Fibroblast of skin of abdomen (primary cell): ENCODE measurements around the gene IFT27.

Source experiments
- DNase-seq: peaks from one replicate; pipeline ENCODE4 v3.0.0-alpha.2; 2013

Gene IFT27

DNA sequence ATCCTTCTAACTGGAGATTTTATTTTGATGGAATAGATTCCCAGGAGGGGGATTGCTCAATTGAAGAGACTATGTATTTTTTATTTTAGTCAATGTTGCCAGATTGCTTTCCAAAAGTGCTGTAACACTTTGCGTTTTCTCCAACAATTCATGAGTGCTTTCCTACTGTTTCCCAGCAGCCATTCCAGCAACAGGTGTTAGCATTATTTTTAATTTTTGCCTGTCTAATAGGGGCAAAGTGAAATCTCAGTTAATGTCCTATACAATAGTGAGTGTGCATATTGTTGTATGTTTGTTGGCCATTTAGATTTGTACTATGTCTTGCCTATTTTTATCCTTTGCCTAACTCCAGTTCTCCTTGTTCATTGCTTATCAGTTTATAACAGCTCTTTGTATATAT is 60.3 kb downstream of the IFT27 start:
- no peak for DNase-seq

DNA sequence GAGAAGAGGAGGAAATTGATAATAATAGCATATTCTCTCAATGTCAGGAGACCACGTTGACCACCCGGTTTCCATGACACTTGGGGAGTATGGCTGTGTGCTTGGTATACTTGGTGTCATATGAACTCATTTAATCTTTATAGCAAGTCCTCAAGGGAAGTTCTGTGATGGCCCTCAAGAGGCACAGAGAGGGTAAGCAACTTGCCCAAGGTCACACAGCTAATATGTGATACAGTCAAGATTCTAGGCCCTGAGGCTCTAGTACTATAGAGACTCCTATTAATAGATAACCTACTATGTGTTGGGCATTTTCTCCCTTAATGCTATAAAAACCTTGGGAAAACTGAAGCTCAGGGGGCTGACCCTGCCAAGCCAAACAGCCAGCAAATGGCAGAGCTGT is 61.8 kb downstream of the IFT27 start:
- DNase-seq, result no peak

- DNase-seq, result no peak
These were observed 62.5 kb downstream of the IFT27 start for GRCh38 chr22:36713436-36713835.
